T follicular helper cell (primary cell): ENCODE data around the gene CYP26A1.

Experiments used
- DNase-seq: peaks from one replicate; pipeline ENCODE4 v3.0.0-alpha.2; 2020; ENCODE audit warnings: low read depth

Gene CYP26A1

DNA sequence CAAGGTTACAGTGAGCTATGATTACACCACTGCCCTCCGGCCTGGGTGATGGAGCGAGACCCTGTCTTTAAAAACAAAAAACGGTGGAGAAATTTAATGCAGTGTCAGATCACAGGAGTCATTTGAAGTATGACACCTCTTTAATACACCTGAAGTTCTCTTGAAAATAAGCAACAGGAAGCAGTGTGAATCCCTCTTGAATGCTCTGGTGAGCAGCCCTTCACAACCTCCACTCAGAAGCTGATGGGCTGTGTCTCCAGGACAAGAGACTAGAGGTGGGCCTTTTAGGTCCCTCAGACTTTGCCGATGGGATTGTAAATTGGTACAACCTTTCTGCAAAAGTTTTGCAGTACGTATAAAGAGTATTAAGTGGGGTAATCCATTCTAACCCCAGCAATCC, 50.1 kb downstream of the CYP26A1 start:
- DNase-seq: no peak

DNA sequence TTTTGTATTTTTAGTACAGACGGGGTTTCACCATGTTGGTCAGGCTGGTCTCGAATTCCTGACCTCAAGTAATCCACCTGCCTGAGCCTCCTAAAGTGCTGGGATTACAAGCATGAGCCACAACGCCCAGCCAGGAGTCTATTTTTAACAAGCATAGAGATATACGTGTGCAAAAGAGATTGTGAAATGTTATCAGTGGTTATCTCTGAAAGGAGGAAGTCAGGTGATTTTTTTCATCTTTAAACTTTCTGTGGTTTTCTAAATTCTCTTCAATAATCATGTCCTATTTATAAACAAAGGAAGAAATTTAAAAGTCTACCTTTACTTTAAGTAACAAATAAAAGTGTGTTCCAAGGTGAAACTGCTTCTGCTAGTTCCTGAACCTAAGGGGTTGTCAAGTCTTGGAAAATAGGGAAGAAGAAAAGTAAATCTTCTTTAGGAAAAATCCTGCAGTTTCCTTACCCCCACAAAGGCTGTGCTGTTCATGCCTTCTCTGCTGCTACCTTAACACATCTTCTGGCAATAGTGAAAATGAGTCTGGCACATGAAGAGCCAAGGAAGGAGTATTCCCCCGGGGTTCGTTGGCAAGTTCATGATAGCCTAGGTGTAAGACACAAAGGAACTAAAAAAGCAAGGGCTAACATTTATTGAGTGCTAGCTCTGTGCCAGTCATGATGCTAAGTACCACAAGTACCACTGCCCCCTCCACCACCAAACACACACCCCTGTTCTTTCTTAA, 51.1 kb downstream of the CYP26A1 start:
- DNase-seq: no peak

- DNase-seq: no peak
Observed at GRCh38 chr10:93125966-93126365, 52.3 kb downstream of the CYP26A1 start.

GRCh38 chr10:93126483-93127052, 52.9 kb downstream of the CYP26A1 start:
- no peak for DNase-seq
